HG03060 (cell line): Measurements from ENCODE around the gene SLIT3.

Experiments used
- ATAC-seq: cut with Tn5 transposase; IDR thresholded peaks from one replicate; pipeline ENCODE4 v1.9.1; 2021; ENCODE audit warnings: low read depth, moderate number of reproducible peaks; ENCODE audit not compliant: unreplicated experiment

The SLIT3 gene

GRCh38 chr5:168978015-168978414 lies 322.9 kb downstream of the SLIT3 start:
- ATAC-seq, result no peak

GRCh38 chr5:168976311-168976970 lies 324.5 kb downstream of the SLIT3 start:
- ATAC-seq, result no peak

- ATAC-seq, result no peak
Measured at GRCh38 chr5:168975331-168975730, 325.6 kb downstream of the SLIT3 start.

DNA sequence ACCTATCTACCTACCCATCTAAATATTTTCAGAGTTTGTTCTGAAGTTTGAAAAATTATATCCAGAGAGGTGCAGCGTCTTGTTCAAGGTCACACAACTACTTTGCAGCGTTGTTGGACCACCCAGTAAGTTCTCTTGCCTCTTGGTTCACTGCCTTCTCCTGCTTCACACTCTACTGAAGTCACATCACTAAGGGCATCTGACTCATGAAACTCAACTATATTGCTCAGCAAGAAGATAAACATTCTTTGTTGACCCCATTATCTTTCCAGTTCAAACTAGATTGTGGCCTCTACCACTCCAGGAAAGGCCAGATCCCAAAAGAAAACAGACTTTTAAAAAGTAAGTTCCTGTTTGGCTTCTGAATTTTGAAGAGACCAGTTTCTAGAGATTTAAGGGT lies 326.9 kb downstream of the SLIT3 start:
- no peak for ATAC-seq

DNA sequence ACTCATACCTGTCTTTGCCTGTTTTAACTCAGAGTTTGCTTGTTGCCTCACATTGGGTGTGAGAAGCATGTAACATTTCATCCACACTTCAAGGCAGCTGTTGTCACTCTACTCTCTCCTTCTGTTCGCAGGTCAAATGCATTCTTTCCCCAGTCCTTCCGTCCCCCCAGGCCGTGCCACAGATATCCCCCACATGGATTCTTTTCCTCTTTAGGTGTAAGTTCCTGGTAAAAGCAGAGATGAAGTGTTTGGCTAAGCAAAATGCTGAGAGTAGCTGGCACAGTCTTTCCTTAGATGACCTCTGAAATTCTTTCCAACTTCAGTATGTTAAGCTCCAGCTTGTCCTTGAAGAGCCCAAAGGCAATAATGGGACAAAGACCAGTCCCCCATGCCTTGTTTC lies 328.2 kb downstream of the SLIT3 start:
- no peak for ATAC-seq

- no peak for ATAC-seq
Measured at GRCh38 chr5:168971100-168971499, 329.8 kb downstream of the SLIT3 start.

DNA sequence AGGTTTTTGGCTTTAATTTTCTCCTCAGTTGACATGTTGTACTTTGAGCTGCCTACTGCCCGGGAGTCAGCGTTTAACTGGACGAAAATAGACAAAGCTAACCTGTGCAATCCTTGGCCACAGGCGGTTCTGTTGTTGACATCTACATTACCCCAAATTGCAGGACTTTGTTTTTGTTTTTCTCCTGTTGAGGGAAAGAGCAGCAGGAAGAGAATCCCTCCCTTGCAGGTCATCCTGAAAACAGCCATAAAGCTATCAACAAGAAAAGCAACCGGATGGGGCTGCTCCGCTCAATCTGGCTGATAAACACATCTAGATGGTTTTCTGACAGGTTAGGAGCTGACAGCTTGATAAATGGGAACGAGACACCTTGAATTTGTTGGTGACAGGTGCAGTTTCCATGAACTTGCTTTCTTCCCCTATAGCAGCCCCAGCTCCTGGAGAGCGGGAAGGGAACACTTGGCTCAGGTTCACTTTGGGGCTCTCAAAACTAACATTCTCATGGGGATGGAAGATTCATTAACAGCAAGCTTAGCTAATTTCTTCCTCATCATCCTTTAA lies 331.5 kb downstream of the SLIT3 start:
- no peak for ATAC-seq

- ATAC-seq, result no peak
Measured at GRCh38 chr5:168967882-168968620, 332.9 kb downstream of the SLIT3 start.

GRCh38 chr5:168965638-168966037 lies 335.3 kb downstream of the SLIT3 start:
- no peak for ATAC-seq

DNA sequence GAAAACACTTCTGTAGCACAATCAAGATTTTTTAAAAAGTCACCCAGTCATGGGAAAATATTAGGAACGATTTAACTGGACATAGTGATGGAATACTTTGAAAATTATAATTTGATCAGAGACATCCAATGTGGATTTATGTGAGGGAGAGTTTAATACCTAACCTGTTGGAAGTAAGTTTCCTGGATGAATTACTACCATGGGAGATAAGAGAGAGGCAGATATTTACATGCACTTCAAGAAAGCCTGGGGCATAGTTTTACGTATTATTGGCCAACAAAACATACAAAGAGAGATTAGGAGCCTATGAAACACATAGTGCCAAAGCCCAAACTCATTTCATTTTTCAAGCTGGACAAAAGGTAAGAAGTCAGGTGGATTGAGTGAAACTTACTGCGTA lies 336.8 kb downstream of the SLIT3 start:
- ATAC-seq, result no peak

DNA sequence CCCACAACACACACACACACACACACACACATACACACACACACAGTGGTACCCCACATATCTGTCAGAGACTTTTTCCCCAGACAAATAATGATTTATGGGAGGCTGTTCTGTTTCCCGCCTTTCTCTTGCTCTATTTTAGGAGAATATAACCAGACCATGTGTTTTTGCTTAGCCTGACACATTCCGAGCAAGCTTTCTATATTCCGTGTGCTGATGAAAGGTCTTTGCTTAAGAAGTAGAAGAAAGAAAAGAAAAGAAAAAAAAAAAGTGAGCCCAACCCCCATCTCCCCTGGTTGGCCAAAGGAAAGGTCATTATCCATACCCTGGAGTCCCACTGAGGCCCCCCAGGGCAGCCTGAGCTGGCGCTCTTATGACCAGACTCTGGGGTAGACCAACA lies 338.6 kb downstream of the SLIT3 start:
- no peak for ATAC-seq

- ATAC-seq, result no peak
Measured at GRCh38 chr5:168961681-168962080, 339.3 kb downstream of the SLIT3 start.

- no peak for ATAC-seq
Measured at GRCh38 chr5:168960497-168960896, 340.4 kb downstream of the SLIT3 start.

DNA sequence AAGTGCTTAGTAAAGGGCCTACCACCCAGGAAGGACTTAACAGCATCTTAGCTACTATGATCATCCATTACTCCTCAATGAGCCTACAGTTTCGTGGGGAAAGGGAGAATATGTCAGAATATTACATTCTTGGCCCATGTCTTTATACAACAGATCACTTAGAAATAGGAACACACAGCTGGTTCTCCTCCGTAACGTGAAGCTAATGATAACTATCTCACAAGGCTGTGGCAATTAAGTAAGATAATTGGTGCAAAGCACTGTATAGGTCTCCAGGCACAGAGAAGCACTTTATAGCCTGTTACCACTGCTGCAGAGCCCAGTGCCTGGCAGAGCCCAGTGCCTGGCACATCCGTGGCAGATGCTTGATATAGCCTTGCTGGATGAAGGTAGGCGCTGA lies 347.6 kb downstream of the SLIT3 start:
- ATAC-seq, result no peak

DNA sequence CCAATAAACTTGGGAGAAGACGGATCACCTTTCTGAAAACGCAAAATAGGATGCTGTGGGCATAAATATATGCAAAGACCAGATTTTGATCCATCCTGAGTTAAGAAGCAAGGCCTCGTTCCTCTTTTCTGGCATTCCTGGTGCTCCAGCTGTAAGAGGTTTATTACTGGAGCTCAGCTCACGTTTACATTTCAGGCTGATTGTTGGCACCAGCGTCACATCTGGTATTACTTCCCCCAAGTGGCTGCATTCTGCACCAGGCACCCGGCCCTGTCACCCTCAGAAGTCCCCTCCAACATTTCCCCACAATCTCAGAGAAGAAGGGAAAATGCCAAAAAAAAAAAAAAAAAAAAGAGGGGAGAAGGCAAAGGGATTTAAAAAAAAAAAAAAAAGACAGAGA lies 348.7 kb downstream of the SLIT3 start:
- no peak for ATAC-seq

DNA sequence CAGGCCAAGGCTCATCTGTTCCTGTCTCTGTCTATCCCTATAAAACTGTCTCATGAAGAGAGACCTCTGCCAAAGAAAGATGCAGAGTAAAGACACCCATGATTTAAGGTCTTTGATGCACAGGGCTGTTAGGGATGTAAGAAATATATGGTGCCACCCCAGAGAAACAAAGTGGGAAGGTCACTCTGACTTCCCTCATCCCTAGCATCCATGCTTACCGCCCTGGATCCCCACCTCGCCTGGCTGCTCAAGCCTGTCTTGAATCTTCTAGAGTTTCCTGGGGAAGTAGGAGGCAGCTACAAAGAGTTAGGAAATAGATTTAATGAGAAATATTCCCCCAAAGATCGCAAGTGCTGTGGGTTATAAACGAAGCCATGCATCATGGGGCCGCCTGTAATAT lies 349.2 kb downstream of the SLIT3 start:
- no peak for ATAC-seq

DNA sequence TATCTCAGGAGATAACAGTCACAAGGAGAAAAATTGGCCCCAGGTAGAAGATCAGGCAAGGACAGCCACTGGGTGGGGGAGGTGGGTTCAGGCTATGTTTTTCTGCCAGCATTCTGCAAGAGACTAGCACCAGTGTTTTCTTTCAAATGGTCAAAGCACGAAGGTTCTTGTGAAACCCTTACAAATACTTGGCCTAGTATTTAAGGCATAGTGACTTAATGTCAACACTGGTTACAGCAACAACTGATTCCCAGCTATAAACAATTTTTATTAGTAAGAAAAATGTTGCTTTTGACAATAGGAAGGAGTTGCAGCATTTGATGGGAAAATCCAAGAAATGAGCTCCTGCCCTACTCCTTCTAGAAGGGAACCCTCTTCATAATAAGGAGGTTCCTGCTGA lies 349.6 kb downstream of the SLIT3 start:
- ATAC-seq, result no peak

DNA sequence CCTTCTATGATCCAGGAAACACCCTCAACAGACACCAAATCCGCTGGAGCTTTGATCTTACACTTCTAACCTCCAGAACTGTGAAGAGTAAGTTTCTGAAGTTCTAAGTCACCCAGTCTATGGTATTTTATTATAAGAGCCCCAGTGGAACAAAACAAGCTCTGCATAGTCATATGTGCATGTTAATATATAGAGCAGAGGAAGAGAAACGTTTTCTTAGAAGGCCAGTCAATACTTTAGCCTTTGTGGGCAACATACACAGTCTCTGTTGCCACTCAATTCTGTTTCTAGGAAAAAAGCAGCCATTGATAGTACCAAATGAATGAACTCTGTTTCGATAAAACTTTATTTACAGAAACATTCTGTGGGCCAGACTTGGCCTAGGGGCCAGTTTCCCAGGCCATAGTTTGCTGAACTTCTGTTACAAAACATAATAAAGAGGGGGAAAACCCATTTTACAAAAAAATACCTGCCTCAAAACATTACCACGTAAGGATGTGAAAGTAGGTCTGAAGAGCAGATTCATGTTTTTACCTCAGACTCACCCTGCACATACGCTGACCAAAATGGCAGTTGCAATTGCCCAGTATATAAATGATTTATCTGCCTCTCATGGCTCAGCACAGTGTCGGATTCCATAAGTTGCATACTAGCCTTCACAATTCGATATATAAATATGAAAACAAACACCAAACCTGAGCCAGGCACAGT lies 350.5 kb downstream of the SLIT3 start:
- no peak for ATAC-seq

DNA sequence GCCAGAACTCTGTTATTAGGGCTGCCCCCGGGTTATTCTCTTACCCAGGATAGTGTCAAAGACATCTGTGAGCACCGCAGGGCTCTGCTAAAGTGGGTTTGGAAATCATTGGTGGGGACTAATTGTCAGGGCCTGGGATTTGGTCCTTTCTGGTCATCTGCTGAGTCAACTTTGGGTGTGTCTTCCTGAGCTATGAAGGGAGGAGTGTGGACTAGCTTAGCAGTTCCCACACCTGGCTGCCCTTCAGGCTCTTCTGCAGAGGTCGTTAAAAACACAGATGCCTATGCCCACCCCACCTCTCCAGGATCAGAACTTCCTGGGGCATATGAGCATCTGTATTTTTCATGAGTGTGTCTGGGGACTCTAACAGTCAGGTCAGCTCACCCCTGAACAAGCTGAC lies 352.2 kb downstream of the SLIT3 start:
- no peak for ATAC-seq

GRCh38 chr5:168947212-168947868 lies 353.6 kb downstream of the SLIT3 start:
- ATAC-seq, result no peak

DNA sequence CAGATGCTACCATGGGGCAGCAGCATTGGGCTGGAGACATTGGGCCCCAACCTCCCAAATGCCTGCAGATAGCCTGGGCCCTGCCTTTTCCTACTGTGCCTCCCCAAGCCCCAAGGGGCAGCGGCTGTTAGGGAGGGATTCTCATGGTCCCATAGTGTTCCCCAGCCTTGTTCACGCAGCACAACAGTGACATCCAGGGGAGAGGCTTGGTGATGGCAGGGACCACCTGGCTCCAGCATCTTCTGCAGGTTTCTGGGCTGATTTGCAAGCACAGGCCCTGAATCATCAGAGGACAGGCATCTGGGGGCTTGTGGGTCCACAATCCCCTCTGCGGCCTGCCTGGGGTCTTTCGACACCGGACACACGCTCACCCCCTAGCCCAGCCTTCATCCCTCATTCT lies 354.6 kb downstream of the SLIT3 start:
- no peak for ATAC-seq
